Measurements from ENCODE around the gene GJB5. TPM values are rescaled to one million over a fixed set of nuclear protein-coding genes. Genes with fewer than 3 reads are reported as not detected.

GJB5 gene
- total and polyA plus RNA-seq, 10 of the 15 experiments (the other 5 are each of a cell fraction or from before 2014, with no cell fraction given) = not detected

DNA sequence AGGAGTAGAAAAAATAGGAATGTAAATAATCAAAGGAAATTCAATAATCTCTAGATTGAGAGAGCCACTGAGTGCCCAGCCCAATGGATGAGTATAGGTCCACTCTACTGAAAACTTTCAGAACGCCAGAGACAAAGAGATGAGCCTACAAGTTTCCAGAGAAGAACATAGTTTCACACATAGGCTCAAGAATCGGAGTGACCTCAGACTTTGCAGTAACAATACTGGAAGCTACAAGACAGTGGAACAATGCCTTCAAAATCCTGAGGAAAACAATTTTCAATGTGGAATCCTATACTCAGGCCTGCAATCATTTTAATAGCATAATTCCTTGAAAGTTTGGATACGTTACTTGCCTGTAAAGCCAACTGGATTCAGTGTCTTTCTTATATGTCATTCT, 48.9 kb downstream of the GJB5 start:
- Histone ChIP-seq H4K20me1 (ENCODE audit: control insufficient read depth, insufficient read depth) (no peaks in the 10 kb centered on the region), H3K9ac (ENCODE audit: control insufficient read depth, insufficient read depth, low read length) (no peak overlapping the region), H3K4me2 (ENCODE audit: control insufficient read depth, insufficient read depth) (no peak overlapping the region), H3K4me1 (ENCODE audit: control insufficient read depth, insufficient read depth, low read length) (peaks cover 8% of the 10 kb centered on the region; the same call in 1 of the 2 replicates), H3K9me3 (replicated peaks; ENCODE audit: control insufficient read depth, insufficient read depth, low read length) (no peaks in the 10 kb centered on the region; the same call in 2 of the 3 replicates), H3K4me3 (no peak overlapping the region), H3K36me3 (ENCODE audit: control insufficient read depth in 2 of 2, insufficient read depth in 2 of 2, low read length in 1 of 2) (no peaks in the 10 kb centered on the region), H3K79me2 (ENCODE audit: control insufficient read depth, insufficient read depth, low read length) (no peaks in the 10 kb centered on the region), H2AFZ (ENCODE audit: control insufficient read depth, low read depth, low read length) (no peak overlapping the region), H3K27ac (ENCODE audit: control insufficient read depth, insufficient read depth) (no peak overlapping the region), H3K27me3 (replicated peaks in 1 of 2; ENCODE audit: control insufficient read depth in 2 of 2, insufficient read depth in 2 of 2, low read length in 1 of 2) (no peaks in the 10 kb centered on the region)
- POLR2A ChIA-PET = no interaction called here
- FAIRE-seq (no peak), DNase-seq (ENCODE audit: low read depth, low spot score) (no peak), ATAC-seq (no peak)
- SMC1A ChIA-PET (ENCODE audit: uncharacterized antibody, unreplicated experiment) = interaction anchor here (1.0 kb wide), 1 partner anchor 49 kb away, joined by 3 read pairs; no protein-coding TSS in a partner anchor
- TF ChIP-seq CBFB (IDR thresholded peaks at IDR 0.05; ENCODE audit: low read depth) = no peak
- TF ChIP-seq POLR2AphosphoS5 (IDR thresholded peaks at IDR 0.05; ENCODE audit: low read length) = no peak
- TF ChIP-seq, protein P1, sequence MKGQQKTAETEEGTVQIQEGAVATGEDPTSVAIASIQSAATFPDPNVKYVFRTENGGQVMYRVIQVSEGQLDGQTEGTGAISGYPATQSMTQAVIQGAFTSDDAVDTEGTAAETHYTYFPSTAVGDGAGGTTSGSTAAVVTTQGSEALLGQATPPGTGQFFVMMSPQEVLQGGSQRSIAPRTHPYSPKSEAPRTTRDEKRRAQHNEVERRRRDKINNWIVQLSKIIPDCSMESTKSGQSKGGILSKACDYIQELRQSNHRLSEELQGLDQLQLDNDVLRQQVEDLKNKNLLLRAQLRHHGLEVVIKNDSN (IDR thresholded peaks at IDR 0.05; ENCODE audit: borderline replicate concordance, extremely low read length, insufficient read depth, low read depth, low read length) = no peak
- TF ChIP-seq PML (IDR thresholded peaks at IDR 0.05; ENCODE audit: low read length) = no peak
- TF ChIP-seq SMAD5 (IDR thresholded peaks at IDR 0.05; ENCODE audit: low read depth) = no peak
- no peak for TF ChIP-seq CHD1 (IDR thresholded peaks at IDR 0.05; ENCODE audit: low read depth, low read length)
- TF ChIP-seq, protein P2, sequence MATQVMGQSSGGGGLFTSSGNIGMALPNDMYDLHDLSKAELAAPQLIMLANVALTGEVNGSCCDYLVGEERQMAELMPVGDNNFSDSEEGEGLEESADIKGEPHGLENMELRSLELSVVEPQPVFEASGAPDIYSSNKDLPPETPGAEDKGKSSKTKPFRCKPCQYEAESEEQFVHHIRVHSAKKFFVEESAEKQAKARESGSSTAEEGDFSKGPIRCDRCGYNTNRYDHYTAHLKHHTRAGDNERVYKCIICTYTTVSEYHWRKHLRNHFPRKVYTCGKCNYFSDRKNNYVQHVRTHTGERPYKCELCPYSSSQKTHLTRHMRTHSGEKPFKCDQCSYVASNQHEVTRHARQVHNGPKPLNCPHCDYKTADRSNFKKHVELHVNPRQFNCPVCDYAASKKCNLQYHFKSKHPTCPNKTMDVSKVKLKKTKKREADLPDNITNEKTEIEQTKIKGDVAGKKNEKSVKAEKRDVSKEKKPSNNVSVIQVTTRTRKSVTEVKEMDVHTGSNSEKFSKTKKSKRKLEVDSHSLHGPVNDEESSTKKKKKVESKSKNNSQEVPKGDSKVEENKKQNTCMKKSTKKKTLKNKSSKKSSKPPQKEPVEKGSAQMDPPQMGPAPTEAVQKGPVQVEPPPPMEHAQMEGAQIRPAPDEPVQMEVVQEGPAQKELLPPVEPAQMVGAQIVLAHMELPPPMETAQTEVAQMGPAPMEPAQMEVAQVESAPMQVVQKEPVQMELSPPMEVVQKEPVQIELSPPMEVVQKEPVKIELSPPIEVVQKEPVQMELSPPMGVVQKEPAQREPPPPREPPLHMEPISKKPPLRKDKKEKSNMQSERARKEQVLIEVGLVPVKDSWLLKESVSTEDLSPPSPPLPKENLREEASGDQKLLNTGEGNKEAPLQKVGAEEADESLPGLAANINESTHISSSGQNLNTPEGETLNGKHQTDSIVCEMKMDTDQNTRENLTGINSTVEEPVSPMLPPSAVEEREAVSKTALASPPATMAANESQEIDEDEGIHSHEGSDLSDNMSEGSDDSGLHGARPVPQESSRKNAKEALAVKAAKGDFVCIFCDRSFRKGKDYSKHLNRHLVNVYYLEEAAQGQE (IDR thresholded peaks at IDR 0.05; ENCODE audit: low read depth, low read length) = no peak
- no peak for TF ChIP-seq KLF5 (IDR thresholded peaks at IDR 0.05; ENCODE audit: partially characterized antibody)
- TF ChIP-seq MYC (IDR thresholded peaks at IDR 0.05; ENCODE audit: insufficient read depth, insufficient read length, insufficient replicate concordance, low read length, severe bottlenecking) = no peak
- no peak for TF ChIP-seq NFYB (IDR thresholded peaks at IDR 0.05; ENCODE audit: insufficient read depth, low read depth, low read length)
- TF ChIP-seq RAD21 (IDR thresholded peaks at IDR 0.05; ENCODE audit: insufficient read depth, low read depth, low read length) = no peak
- TF ChIP-seq SREBF2 (IDR thresholded peaks at IDR 0.05; ENCODE audit: low read length) = no peak
- TF ChIP-seq, protein P3, sequence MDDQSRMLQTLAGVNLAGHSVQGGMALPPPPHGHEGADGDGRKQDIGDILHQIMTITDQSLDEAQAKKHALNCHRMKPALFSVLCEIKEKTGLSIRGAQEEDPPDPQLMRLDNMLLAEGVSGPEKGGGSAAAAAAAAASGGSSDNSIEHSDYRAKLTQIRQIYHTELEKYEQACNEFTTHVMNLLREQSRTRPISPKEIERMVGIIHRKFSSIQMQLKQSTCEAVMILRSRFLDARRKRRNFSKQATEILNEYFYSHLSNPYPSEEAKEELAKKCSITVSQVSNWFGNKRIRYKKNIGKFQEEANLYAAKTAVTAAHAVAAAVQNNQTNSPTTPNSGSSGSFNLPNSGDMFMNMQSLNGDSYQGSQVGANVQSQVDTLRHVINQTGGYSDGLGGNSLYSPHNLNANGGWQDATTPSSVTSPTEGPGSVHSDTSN (IDR thresholded peaks at IDR 0.05; ENCODE audit: insufficient replicate concordance, low read depth, low read length) = no peak
- TF ChIP-seq CHD4 (IDR thresholded peaks at IDR 0.05) = no peak
- TF ChIP-seq, protein P4, sequence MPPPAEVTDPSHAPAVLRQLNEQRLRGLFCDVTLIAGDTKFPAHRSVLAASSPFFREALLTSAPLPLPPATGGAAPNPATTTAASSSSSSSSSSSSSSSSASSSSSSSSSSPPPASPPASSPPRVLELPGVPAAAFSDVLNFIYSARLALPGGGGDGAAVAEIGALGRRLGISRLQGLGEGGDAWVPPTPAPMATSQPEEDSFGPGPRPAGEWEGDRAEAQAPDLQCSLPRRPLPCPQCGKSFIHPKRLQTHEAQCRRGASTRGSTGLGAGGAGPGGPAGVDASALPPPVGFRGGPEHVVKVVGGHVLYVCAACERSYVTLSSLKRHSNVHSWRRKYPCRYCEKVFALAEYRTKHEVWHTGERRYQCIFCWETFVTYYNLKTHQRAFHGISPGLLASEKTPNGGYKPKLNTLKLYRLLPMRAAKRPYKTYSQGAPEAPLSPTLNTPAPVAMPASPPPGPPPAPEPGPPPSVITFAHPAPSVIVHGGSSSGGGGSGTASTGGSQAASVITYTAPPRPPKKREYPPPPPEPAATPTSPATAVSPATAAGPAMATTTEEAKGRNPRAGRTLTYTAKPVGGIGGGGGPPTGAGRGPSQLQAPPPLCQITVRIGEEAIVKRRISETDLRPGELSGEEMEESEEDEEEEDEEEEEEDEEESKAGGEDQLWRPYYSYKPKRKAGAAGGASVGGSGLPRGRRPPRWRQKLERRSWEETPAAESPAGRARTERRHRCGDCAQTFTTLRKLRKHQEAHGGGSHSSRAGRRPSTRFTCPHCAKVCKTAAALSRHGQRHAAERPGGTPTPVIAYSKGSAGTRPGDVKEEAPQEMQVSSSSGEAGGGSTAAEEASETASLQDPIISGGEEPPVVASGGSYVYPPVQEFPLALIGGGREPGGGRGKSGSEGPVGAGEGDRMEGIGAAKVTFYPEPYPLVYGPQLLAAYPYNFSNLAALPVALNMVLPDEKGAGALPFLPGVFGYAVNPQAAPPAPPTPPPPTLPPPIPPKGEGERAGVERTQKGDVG (CRISPR knock-in tag; IDR thresholded peaks at IDR 0.05) = no peak
- no peak for TF ChIP-seq EP300 (IDR thresholded peaks at IDR 0.05; ENCODE audit: borderline replicate concordance in 1 of 2, control insufficient read depth in 1 of 2, low read depth in 2 of 2, low read length in 2 of 2)
- in situ Hi-C loops (cut with MboI) = no loop called here
- BruUV-seq (replicated peaks) = no TSS peak
- WGBS (ENCODE audit: insufficient coverage, insufficient replicate concordance, low lambda C conversion rate, missing lambda C conversion rate) = 62% methylated on average over 3 of the region's 3 CpGs
- RAD21 ChIA-PET (ENCODE audit: unreplicated experiment) = no interaction called here
- CTCF ChIA-PET = interaction anchor here (0.7 to 1.1 kb wide), 3 partner anchors 17 to 62 kb away, joined by 3 read pairs; no protein-coding TSS in a partner anchor
- intact Hi-C loops (cut with micrococcal nuclease; ENCODE audit: unreplicated experiment) = no loop called here

All from GM12878 (cell line).